GM12891 (cell line): ENCODE results near the gene EXTL1.

Source experiments
- POLR2A ChIP-seq: IDR thresholded peaks from 2 replicates; pipeline ENCODE4 v1.6.1; 2011; ENCODE audit warnings: low read depth, low read length, control low read depth
- TAF1 ChIP-seq: IDR thresholded peaks from 2 replicates; pipeline ENCODE4 v1.6.1; 2011; ENCODE audit warnings: low read depth, low read length, control low read depth

DNA sequence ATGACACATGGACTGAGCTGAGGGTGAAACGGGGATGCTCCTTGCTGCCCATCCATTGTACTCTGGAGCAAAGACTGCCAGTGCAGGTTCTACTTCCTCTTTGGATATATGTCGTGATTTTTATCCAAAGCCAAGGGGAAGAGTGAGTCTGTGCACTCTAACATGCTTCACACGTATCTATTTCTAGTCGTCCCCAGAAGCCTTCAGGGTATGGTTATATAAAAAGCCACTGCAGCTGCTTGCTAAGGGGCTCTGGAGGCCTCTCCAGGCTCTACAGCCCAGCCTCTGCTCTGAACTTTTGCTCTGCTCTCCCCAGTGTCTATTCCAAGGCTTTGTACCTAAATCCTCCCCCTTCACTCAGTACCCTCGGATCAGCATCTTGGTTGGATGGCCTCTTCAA lies 43.8 kb upstream of the EXTL1 start:
- TF ChIP-seq POLR2A = no peak
- TF ChIP-seq TAF1 = no peak
